ENCODE data around the gene NFATC1. TPM values are rescaled to one million over a fixed set of nuclear protein-coding genes. Genes with fewer than 3 reads are reported as not detected.

Gene NFATC1
- total RNA-seq, 4 donors from 2014 or later = 0.79 to 4.8 (median 2.6) TPM

- no peak overlapping the region for H3K27ac ChIP-seq
These were observed 176.5 kb downstream of the NFATC1 start for GRCh38 chr18:79572093-79572780.

DNA sequence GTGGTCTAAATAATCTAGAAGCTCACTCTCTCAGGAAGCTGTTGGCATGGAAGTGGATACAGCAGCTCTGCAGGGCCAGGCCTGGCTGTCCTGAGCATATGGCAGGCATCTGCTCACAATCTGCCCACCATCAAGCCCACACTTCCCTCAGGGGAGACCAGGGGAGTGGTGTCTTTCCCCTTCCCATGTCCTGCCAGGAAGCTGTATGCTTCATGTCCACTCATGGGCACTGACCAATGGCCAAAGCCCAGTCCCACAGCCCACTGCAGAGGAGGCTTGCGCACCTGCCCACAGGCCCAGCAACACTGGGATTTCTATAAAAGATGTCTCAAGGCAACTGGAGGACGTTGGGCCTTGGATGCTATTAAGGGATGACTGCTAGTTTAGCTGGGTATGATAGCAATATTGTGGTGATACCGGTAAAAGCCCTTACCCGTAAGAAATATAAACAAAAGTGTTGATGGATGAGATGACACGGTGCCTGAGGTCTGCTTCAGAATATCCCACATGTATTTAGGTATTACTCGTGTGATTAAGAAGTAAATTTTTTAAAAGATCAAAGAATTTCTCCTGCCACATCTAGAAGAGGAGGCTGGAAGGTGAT, 177.2 kb downstream of the NFATC1 start:
- intact Hi-C loops (cut with DNase I) = no loop called here
- Histone ChIP-seq H3K9me3 (peaks cover 0 to 28% (median 21%) of the 10 kb centered on the region in 3 donors), H3K4me1 (peaks cover 9 to 39% (median 21%) of the 10 kb centered on the region in 3 donors), H3K27ac (no peak overlapping the region), H3K27me3 (peaks cover 0 to 78% (median 0%) of the 10 kb centered on the region in 4 donors), H3K36me3 (no peaks in the 10 kb centered on the region), H3K4me3 (no peak overlapping the region)
- DNase-seq = no peak
- WGBS, 2 donors = 85 to 88% methylated on average over 5 to 6 of the region's 6 CpGs
- TF ChIP-seq POLR2A (IDR thresholded peaks at IDR 0.05) = no peak
- TF ChIP-seq CTCF (IDR thresholded peaks at IDR 0.05) = no peak

More at GRCh38 chr18:79572093-79572780, 176.5 kb downstream of the NFATC1 start:
- Histone ChIP-seq H3K4me3 (no peak overlapping the region), H3K4me1 (peaks cover 13 to 39% (median 22%) of the 10 kb centered on the region in 3 donors), H3K9me3 (peaks cover 0 to 28% (median 21%) of the 10 kb centered on the region in 3 donors), H3K36me3 (no peaks in the 10 kb centered on the region), H3K27me3 (peaks cover 0 to 78% (median 0%) of the 10 kb centered on the region in 4 donors)
- intact Hi-C loops (cut with DNase I) = no loop called here
- no peak for TF ChIP-seq POLR2A (IDR thresholded peaks at IDR 0.05)
- no peak for TF ChIP-seq CTCF (IDR thresholded peaks at IDR 0.05)
- no peak for DNase-seq
- WGBS, 2 donors = 73 to 90% methylated on average over 10 to 16 of the region's 18 CpGs

GRCh38 chr18:79573921-79574491, 178.3 kb downstream of the NFATC1 start:
- no peak for DNase-seq
- Histone ChIP-seq H3K27me3 (peaks cover 0 to 78% (median 0%) of the 10 kb centered on the region in 4 donors), H3K4me3 (no peak overlapping the region), H3K9me3 (peaks cover 0 to 28% (median 21%) of the 10 kb centered on the region in 3 donors), H3K4me1 (peaks cover 9 to 41% (median 21%) of the 10 kb centered on the region in 3 donors), H3K27ac (no peak overlapping the region), H3K36me3 (no peaks in the 10 kb centered on the region)
- 91 to 94% methylated on average over 9 to 13 of the region's 24 CpGs for WGBS, 2 donors
- intact Hi-C loops (cut with DNase I) = no loop called here
- TF ChIP-seq CTCF (IDR thresholded peaks at IDR 0.05) (no peak), POLR2A (IDR thresholded peaks at IDR 0.05) (no peak)

DNA sequence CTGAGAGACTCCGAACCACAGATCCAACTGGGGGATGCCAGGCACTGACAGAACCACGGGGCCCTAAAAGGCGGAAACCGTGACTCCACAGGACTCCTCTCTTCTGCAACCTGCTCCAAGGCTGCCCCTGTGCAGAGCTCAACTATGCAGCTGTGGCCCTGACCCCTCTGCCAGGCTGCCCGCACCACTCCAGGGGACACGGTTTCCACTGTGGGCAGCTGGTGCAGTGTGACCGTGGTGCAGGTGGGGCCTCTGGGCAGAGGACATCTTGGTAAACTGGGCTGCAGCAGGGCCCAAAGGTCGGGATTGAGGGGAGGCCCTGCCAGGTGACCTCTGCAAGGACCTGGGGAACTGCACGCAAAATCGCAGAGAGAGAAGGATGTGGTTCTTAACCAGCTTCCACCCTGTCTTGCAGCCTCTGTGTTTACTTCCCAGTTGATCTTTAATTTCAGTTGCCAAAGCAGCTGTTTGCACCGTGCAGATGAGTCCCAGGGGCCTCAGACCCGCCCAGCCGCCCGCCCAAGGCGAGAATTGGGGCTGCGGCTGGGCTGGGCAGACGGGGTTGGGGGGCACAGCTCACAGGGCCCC, 179.3 kb downstream of the NFATC1 start:
- no peak for DNase-seq

More for the DNA sequence above, 179.3 kb downstream of the NFATC1 start:
- Histone ChIP-seq H3K9me3 (peaks cover 0 to 28% (median 21%) of the 10 kb centered on the region in 3 donors), H3K27ac (no peak overlapping the region), H3K27me3 (peaks cover 0 to 78% (median 0%) of the 10 kb centered on the region in 4 donors), H3K36me3 (no peaks in the 10 kb centered on the region), H3K4me3 (no peak overlapping the region), H3K4me1 (peaks cover 9 to 41% (median 21%) of the 10 kb centered on the region in 3 donors)
- TF ChIP-seq CTCF (IDR thresholded peaks at IDR 0.05) = no peak
- no peak for TF ChIP-seq POLR2A (IDR thresholded peaks at IDR 0.05)
- WGBS, 2 donors = 51 to 61% methylated on average over 6 to 13 of the region's 17 CpGs
- intact Hi-C loops (cut with DNase I) = no loop called here

Data from esophagus squamous epithelium (tissue), 5 donors.